GM12892 (cell line): ENCODE data around the gene NR2C1.

ENCODE experiments used
- POLR2A ChIP-seq: IDR thresholded peaks from 2 replicates; pipeline ENCODE4 v1.6.1; 2011; ENCODE audit warnings: low read depth, low read length, control low read depth
- TAF1 ChIP-seq: IDR thresholded peaks from 2 replicates; pipeline ENCODE4 v1.6.1; 2011; ENCODE audit warnings: low read depth, mild to moderate bottlenecking, control low read depth, low read length, borderline replicate concordance

- TF ChIP-seq POLR2A = no peak
- no peak for TF ChIP-seq TAF1
Measured at GRCh38 chr12:94994312-94994711, 79.1 kb downstream of the NR2C1 start.
